NCI-H510A (cell line): ENCODE data around the gene NR6A1.

Experiments
- DNase-seq: peaks from one replicate; lab custom pipeline; 2025; lab: John Stamatoyannopoulos, UW

NR6A1 gene

GRCh38 chr9:124488641-124489210, 282.4 kb downstream of the NR6A1 start:
- no peak for DNase-seq

- no peak for DNase-seq
Observed at GRCh38 chr9:124487260-124488182, 283.6 kb downstream of the NR6A1 start.

- no peak for DNase-seq
Observed at GRCh38 chr9:124486778-124487259, 284.3 kb downstream of the NR6A1 start.

- DNase-seq = no peak
Observed at GRCh38 chr9:124485936-124486335, 285.2 kb downstream of the NR6A1 start.

- DNase-seq = no peak
Observed at GRCh38 chr9:124485201-124485600, 285.9 kb downstream of the NR6A1 start.

GRCh38 chr9:124483481-124483880, 287.6 kb downstream of the NR6A1 start:
- DNase-seq = no peak

GRCh38 chr9:124482431-124483031, 288.6 kb downstream of the NR6A1 start:
- no peak for DNase-seq

- no peak for DNase-seq
Observed at GRCh38 chr9:124481115-124481514, 290.0 kb downstream of the NR6A1 start.

GRCh38 chr9:124480621-124480981, 290.5 kb downstream of the NR6A1 start:
- DNase-seq = no peak

GRCh38 chr9:124479947-124480620, 291.0 kb downstream of the NR6A1 start:
- no peak for DNase-seq

- DNase-seq = no peak
Observed at GRCh38 chr9:124479371-124479770, 291.7 kb downstream of the NR6A1 start.

GRCh38 chr9:124478354-124478753, 292.8 kb downstream of the NR6A1 start:
- DNase-seq = no peak

GRCh38 chr9:124477648-124478285, 293.3 kb downstream of the NR6A1 start:
- peak; percentile 24 for DNase-seq

GRCh38 chr9:124477211-124477647, 293.9 kb downstream of the NR6A1 start:
- peak; percentile 35 for DNase-seq

- no peak for DNase-seq
Observed at GRCh38 chr9:124475868-124476690, 295.0 kb downstream of the NR6A1 start.

- no peak for DNase-seq
Observed at GRCh38 chr9:124475158-124475867, 295.8 kb downstream of the NR6A1 start.

GRCh38 chr9:124474151-124474550, 297.0 kb downstream of the NR6A1 start:
- DNase-seq = no peak

- DNase-seq = no peak
Observed at GRCh38 chr9:124473310-124473709, 297.8 kb downstream of the NR6A1 start.

GRCh38 chr9:124472770-124473169, 298.3 kb downstream of the NR6A1 start:
- DNase-seq = no peak

- DNase-seq = no peak
Observed at GRCh38 chr9:124471761-124472160, 299.4 kb downstream of the NR6A1 start.
